Brain microvascular endothelial cell (primary cell): ENCODE measurements around the gene CTDSPL.

ENCODE experiments used
- DNase-seq: peaks from one replicate; pipeline ENCODE4 v3.0.0-alpha.2; 2020
- H3K27ac ChIP-seq: fragments of 250-450 bp; sonication (Bioruptor Pico); 2 replicates; pipeline ENCODE4 v1.5.1; 2020; ENCODE audit warnings: mild to moderate bottlenecking, moderate library complexity
- H3K27me3 ChIP-seq: fragments of 250-450 bp; sonication (Bioruptor Pico); replicated peaks from 2 replicates; pipeline ENCODE4 v1.5.1; 2020; ENCODE audit warnings: mild to moderate bottlenecking
- H3K36me3 ChIP-seq: fragments of 250-450 bp; sonication (Bioruptor Pico); replicated peaks from 2 replicates; pipeline ENCODE4 v1.5.1; 2020; ENCODE audit warnings: mild to moderate bottlenecking
- H3K4me3 ChIP-seq: 2 replicates; pipeline ENCODE4 v1.5.1; 2011; ENCODE audit warnings: low read depth, mild to moderate bottlenecking, control low read depth, low read length, moderate library complexity
- in situ Hi-C: cut with HindIII; loops from 2 replicates; pipeline ENCODE4 v1.10.0; 2017; ENCODE audit warnings: low sequenced_read_pairs, low pct_ligation_motif_present
- TF ChIP-seq, protein P1 (sequence below): IDR thresholded peaks from 2 replicates; pipeline ENCODE4 v1.5.1; 2011; ENCODE audit warnings: low read depth, mild to moderate bottlenecking, moderate library complexity, low read length, control low read depth, inconsistent platforms; ENCODE audit errors: missing control alignments

CTDSPL gene

DNA sequence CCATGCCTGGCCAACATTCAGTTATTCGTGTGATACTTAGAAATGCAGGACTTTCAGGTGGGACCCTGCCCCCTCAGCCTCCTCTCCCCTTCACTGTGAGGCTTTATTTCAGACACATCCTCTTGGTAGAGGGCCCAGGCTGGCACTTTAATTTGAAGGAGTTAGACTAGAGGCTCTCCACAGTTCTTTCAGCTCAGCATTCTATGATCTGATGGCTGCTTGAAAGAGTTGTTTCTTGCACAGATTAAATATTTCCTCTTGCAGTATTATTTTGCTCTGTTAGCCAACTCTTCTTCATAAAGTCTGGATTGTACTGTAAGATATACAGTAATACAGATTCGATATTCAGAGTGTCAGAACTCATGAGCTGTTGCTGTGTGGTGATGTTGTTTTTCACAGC, 35.1 kb downstream of the CTDSPL start:
- no peak for DNase-seq
- H3K36me3 ChIP-seq = no peaks in the 10 kb centered on the region
- TF ChIP-seq, protein P1, sequence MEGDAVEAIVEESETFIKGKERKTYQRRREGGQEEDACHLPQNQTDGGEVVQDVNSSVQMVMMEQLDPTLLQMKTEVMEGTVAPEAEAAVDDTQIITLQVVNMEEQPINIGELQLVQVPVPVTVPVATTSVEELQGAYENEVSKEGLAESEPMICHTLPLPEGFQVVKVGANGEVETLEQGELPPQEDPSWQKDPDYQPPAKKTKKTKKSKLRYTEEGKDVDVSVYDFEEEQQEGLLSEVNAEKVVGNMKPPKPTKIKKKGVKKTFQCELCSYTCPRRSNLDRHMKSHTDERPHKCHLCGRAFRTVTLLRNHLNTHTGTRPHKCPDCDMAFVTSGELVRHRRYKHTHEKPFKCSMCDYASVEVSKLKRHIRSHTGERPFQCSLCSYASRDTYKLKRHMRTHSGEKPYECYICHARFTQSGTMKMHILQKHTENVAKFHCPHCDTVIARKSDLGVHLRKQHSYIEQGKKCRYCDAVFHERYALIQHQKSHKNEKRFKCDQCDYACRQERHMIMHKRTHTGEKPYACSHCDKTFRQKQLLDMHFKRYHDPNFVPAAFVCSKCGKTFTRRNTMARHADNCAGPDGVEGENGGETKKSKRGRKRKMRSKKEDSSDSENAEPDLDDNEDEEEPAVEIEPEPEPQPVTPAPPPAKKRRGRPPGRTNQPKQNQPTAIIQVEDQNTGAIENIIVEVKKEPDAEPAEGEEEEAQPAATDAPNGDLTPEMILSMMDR = no peak
- no peak overlapping the region for H3K27ac ChIP-seq
- in situ Hi-C loops = no loop called here
- no peak overlapping the region for H3K4me3 ChIP-seq
- H3K27me3 ChIP-seq = no peaks in the 10 kb centered on the region

DNA sequence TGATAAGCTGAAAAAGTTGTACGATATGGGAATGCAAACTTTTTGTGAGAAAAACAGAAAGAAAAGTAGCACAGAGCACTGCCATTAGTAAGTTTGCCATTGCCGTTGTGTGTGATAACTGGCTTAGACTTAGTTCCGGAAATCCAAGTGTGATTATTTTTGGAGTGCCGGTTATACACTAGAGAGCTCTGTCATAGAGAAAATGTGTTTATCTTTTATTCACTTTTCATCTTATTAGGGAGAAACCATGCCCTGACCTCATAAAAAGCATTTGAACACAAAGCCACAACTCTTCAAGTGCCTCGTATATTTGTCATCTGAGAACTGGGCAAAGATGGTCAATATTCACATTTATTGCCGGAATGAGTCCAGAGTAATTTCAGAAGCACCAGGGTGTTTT, 36.1 kb downstream of the CTDSPL start:
- DNase-seq = no peak
- Histone ChIP-seq H3K4me3 (no peak overlapping the region), H3K36me3 (no peaks in the 10 kb centered on the region), H3K27ac (no peak overlapping the region), H3K27me3 (no peaks in the 10 kb centered on the region)
- TF ChIP-seq, protein P1 = no peak
- in situ Hi-C loops = no loop called here

DNA sequence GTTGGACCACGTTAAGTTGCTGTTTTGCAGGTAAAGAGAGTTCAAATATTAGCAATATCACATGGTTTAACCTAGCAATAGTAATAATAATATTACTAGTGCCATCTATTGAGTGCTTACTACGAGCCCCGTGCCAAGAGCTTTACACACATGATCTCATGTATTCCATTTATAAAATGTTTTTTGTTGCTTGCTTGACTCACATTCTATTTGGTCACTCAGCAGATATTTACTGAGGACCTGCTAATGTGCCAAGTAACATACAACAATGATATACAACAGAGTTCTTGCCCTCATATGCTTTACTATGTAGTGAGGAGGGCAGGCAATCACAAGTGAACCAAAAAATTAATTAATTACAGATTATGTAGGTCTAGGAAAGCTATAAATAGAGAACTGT, 36.7 kb downstream of the CTDSPL start:
- no peaks in the 10 kb centered on the region for H3K27me3 ChIP-seq
- in situ Hi-C loops = no loop called here
- no peaks in the 10 kb centered on the region for H3K36me3 ChIP-seq
- no peak overlapping the region for H3K4me3 ChIP-seq
- TF ChIP-seq, protein P1 = no peak
- no peak overlapping the region for H3K27ac ChIP-seq
- no peak for DNase-seq

DNA sequence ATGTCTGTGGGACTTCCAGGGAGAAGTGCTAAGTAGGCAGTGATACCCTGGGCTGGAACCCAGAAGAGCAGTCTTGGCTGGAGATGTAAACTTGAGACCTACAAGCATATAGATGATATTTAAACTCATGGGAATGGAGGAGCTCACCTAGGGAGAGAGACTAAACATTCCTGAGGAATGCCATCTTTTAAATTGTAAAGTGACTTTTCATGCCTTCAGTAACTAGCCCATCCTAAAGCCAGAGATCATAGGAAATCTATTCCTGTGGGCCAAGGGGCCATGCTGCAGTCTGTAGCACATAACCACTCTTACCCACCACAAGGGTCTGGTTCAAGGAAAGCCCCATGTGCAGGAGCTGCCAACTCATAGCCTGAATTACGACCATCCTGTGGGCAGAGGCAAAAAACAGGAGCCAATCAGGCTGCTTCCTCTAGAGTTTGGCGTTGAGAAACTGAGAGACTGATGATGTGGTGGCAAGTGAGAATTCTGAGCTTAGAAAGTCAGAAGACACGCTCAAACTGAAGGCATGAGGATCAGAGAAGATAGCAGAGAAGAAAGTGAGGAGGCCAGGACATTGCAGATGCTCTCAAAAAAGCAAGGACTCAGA, 37.5 kb downstream of the CTDSPL start:
- Histone ChIP-seq H3K36me3 (no peaks in the 10 kb centered on the region), H3K27ac (no peak overlapping the region), H3K27me3 (no peaks in the 10 kb centered on the region), H3K4me3 (no peak overlapping the region)
- in situ Hi-C loops = no loop called here
- TF ChIP-seq, protein P1 = no peak
- no peak for DNase-seq

DNA sequence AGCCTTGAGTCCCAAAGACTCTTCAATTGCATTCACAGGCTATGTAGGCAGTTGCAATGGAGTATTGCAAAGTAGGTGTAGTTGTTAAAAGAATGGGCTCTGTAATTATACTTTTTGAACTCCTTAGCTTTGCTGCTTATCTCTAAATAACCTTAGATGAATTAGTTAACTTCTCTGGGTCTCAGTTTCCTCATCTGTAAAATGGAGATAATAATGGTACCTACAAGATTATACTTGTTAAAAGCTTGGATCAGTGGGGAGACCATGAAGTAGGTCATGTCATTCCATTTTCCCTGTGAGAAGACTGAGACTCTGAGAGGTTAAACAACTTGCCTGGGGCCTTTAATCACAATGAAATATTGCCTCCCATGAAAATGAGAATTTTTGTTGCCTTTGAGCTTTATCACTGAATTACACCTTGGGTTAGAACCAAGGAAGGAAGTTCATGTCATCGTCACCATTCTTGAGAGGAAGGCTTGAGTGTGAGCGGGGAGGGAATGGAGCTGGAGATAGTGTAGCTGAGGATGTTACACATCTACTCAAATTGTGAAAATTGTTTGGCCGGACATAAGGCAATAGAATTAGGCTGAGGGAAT, 38.1 kb downstream of the CTDSPL start:
- no peak overlapping the region for H3K27ac ChIP-seq
- in situ Hi-C loops = no loop called here
- TF ChIP-seq, protein P1 = no peak
- no peak for DNase-seq
- H3K36me3 ChIP-seq = no peaks in the 10 kb centered on the region
- H3K4me3 ChIP-seq = no peak overlapping the region
- H3K27me3 ChIP-seq = no peaks in the 10 kb centered on the region

DNA sequence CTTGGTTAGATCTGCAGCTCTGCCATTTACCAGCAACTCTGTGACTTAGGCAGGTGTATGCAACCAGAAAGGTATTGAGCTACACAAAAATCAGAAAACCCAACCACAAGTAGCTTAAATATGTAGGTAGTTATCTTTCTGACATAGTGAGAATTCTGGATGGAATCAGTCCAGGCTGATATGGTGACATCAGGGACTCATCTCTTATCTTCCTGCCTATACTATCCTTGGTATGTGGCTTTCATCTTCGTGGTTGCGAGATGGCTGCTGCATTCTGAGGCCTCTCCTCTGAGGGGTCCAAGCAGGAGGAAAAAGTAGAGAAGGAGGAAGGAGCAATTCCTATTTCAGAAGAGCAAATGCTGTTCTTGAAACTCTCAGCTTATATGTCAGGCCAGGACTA, 40.0 kb downstream of the CTDSPL start:
- no peak overlapping the region for H3K27ac ChIP-seq
- in situ Hi-C loops = no loop called here
- H3K36me3 ChIP-seq = no peaks in the 10 kb centered on the region
- H3K4me3 ChIP-seq = no peak overlapping the region
- DNase-seq = no peak
- H3K27me3 ChIP-seq = no peaks in the 10 kb centered on the region
- TF ChIP-seq, protein P1 = no peak
